GM18868 (cell line): ENCODE results near the gene GLIPR1L2.
A peak's percentile ranks its signal among the peaks of the same experiment; 100 is the strongest.

Experiments
- ATAC-seq: cut with Tn5 transposase; IDR thresholded peaks from one replicate; pipeline ENCODE4 v1.9.1; 2021; ENCODE audit warnings: mild to moderate bottlenecking, moderate library complexity; ENCODE audit not compliant: unreplicated experiment

The GLIPR1L2 gene

GRCh38 chr12:75471902-75472890 lies 81.3 kb downstream of the GLIPR1L2 start:
- peak; percentile 73 for ATAC-seq

- no peak for ATAC-seq
Observed at GRCh38 chr12:75474116-75474515, 83.2 kb downstream of the GLIPR1L2 start.

- no peak for ATAC-seq
Observed at GRCh38 chr12:75476071-75476470, 85.2 kb downstream of the GLIPR1L2 start.

GRCh38 chr12:75477137-75477536 lies 86.2 kb downstream of the GLIPR1L2 start:
- no peak for ATAC-seq

- peak; percentile 16 for ATAC-seq
Observed at GRCh38 chr12:75478116-75478794, 87.4 kb downstream of the GLIPR1L2 start.

- ATAC-seq: peak; percentile 28
Observed at GRCh38 chr12:75479963-75480461, 89.1 kb downstream of the GLIPR1L2 start.

- ATAC-seq: peak; percentile 84
Observed at GRCh38 chr12:75480469-75480949, 89.6 kb downstream of the GLIPR1L2 start, which contains the start of gene GLIPR1. Gene GLIPR1 (plus strand): TSS chr12:75480755. CDS start chr12:75480881, 126 bp downstream.

GRCh38 chr12:75481013-75481705 lies 90.3 kb downstream of the GLIPR1L2 start:
- ATAC-seq: peak; percentile 17

GRCh38 chr12:75481774-75482173 lies 90.9 kb downstream of the GLIPR1L2 start:
- no peak for ATAC-seq
